IPS DF 4.7 (cell line): ENCODE measurements around the gene SRP14.
"Not testable (repeated sequence)": the region's sequence is repeated elsewhere in the genome, so short reads cannot be mapped to it uniquely, and the experiment has no call there.

ENCODE experiments used
- DNase-seq: peaks from one replicate; pipeline ENCODE4 v3.0.0-alpha.2; 2013; ENCODE audit warnings: low spot score; ENCODE audit errors: extremely low read depth

Gene SRP14

GRCh38 chr15:40038638-40039543 is at the start of gene SRP14:
Gene SRP14, minus strand, starts transcription at chr15:40039181. Its CDS starts 65 bp downstream, at chr15:40039116.
- peak; percentile 81 for DNase-seq

GRCh38 chr15:40087991-40088928 is 49.3 kb upstream of the SRP14 start:
- no peak for DNase-seq

GRCh38 chr15:40087068-40087810 is 48.3 kb upstream of the SRP14 start:
- DNase-seq: no peak

- DNase-seq: no peak
Observed at GRCh38 chr15:40085266-40085665, 46.3 kb upstream of the SRP14 start.

GRCh38 chr15:40084650-40085049 is 45.7 kb upstream of the SRP14 start:
- DNase-seq: no peak

GRCh38 chr15:40082195-40082883 is 43.4 kb upstream of the SRP14 start:
- no peak for DNase-seq

GRCh38 chr15:40081691-40082194 is 42.8 kb upstream of the SRP14 start:
- no peak for DNase-seq

- no peak for DNase-seq
Observed at GRCh38 chr15:40080847-40081246, 41.9 kb upstream of the SRP14 start.

- no peak for DNase-seq
Observed at GRCh38 chr15:40080104-40080503, 41.1 kb upstream of the SRP14 start.

GRCh38 chr15:40079456-40079855 is 40.5 kb upstream of the SRP14 start:
- DNase-seq: no peak

GRCh38 chr15:40075298-40076044 is 36.5 kb upstream of the SRP14 start:
- no peak for DNase-seq

- DNase-seq: not testable (repeated sequence)
Observed at GRCh38 chr15:40074656-40075055, 35.7 kb upstream of the SRP14 start.

- not testable (repeated sequence) for DNase-seq
Observed at GRCh38 chr15:40073716-40074490, 34.9 kb upstream of the SRP14 start.

- no peak for DNase-seq
Observed at GRCh38 chr15:40072216-40072990, 33.4 kb upstream of the SRP14 start.

- no peak for DNase-seq
Observed at GRCh38 chr15:40070608-40071218, 31.7 kb upstream of the SRP14 start.

- DNase-seq: no peak
Observed at GRCh38 chr15:40070166-40070557, 31.2 kb upstream of the SRP14 start.
